Measurements from ENCODE around the gene DNAAF9.

Gene DNAAF9

GRCh38 chr20:3378138-3378537, 29.3 kb downstream of the DNAAF9 start:
- no peak overlapping the region for H3K4me3 ChIP-seq (ENCODE audit: low read depth, low read length)
- DNase-seq (ENCODE audit: low read depth): no peak
- no peak for TF ChIP-seq CTCF (IDR thresholded peaks at IDR 0.05; ENCODE audit: insufficient read depth, low read depth, low read length, missing control alignments)

GRCh38 chr20:3377644-3378043, 29.8 kb downstream of the DNAAF9 start:
- DNase-seq (ENCODE audit: low read depth): no peak
- no peak for TF ChIP-seq CTCF (IDR thresholded peaks at IDR 0.05; ENCODE audit: insufficient read depth, low read depth, low read length, missing control alignments)

GRCh38 chr20:3374296-3374695, 33.2 kb downstream of the DNAAF9 start:
- TF ChIP-seq CTCF (IDR thresholded peaks at IDR 0.05; ENCODE audit: insufficient read depth, low read depth, low read length, missing control alignments): no peak
- no peak for DNase-seq (ENCODE audit: low read depth)
- no peak overlapping the region for H3K4me3 ChIP-seq (ENCODE audit: low read depth, low read length)

More at GRCh38 chr20:3377644-3378043, 29.8 kb downstream of the DNAAF9 start:
- H3K4me3 ChIP-seq (ENCODE audit: low read depth, low read length): no peak overlapping the region

- no peak for DNase-seq (ENCODE audit: low read depth)
- no peak overlapping the region for H3K4me3 ChIP-seq (ENCODE audit: low read depth, low read length)
- no peak for TF ChIP-seq CTCF (IDR thresholded peaks at IDR 0.05; ENCODE audit: insufficient read depth, low read depth, low read length, missing control alignments)
Observed at GRCh38 chr20:3371754-3372153, 35.7 kb downstream of the DNAAF9 start.

GRCh38 chr20:3367089-3367488, 40.4 kb downstream of the DNAAF9 start:
- no peak for DNase-seq (ENCODE audit: low read depth)
- no peak overlapping the region for H3K4me3 ChIP-seq (ENCODE audit: low read depth, low read length)
- no peak for TF ChIP-seq CTCF (IDR thresholded peaks at IDR 0.05; ENCODE audit: insufficient read depth, low read depth, low read length, missing control alignments)

- TF ChIP-seq CTCF (IDR thresholded peaks at IDR 0.05; ENCODE audit: insufficient read depth, low read depth, low read length, missing control alignments): no peak
- DNase-seq (ENCODE audit: low read depth): no peak
- H3K4me3 ChIP-seq (ENCODE audit: low read depth, low read length): no peak overlapping the region
Observed at GRCh38 chr20:3364323-3365013, 43.0 kb downstream of the DNAAF9 start.

GRCh38 chr20:3360752-3361151, 46.7 kb downstream of the DNAAF9 start:
- DNase-seq (ENCODE audit: low read depth): no peak
- no peak overlapping the region for H3K4me3 ChIP-seq (ENCODE audit: low read depth, low read length)
- no peak for TF ChIP-seq CTCF (IDR thresholded peaks at IDR 0.05; ENCODE audit: insufficient read depth, low read depth, low read length, missing control alignments)
